Effector memory CD8-positive, alpha-beta T cell (primary cell): ENCODE data around the gene RGS5.

Source experiments
- ATAC-seq: fragments of 150-1000 bp; cut with Tn5 transposase; replicated peaks from 2 replicates; pipeline ENCODE4 v1.10.0; 2021; ENCODE audit warnings: mild to moderate bottlenecking, moderate library complexity
- DNase-seq, 3 experiments: peaks; one replicate each; pipeline ENCODE4 v3.0.0; 2021
- H3K27ac Mint-ChIP-seq, 2 donors: one replicate each; pipeline ENCODE4 v1.8.0; 2022; ENCODE audit warnings: mild to moderate bottlenecking in 2 of 2, mixed read lengths in 2 of 2, moderate library complexity in 2 of 2
- H3K27me3 Mint-ChIP-seq, 2 donors: one replicate each; pipeline ENCODE4 v1.8.0; 2022; ENCODE audit warnings: mixed read lengths in 2 of 2
- H3K36me3 Mint-ChIP-seq: one replicate; pipeline ENCODE4 v1.8.0; 2022; ENCODE audit warnings: mild to moderate bottlenecking, moderate library complexity, mixed read lengths; ENCODE audit not compliant: insufficient read depth
- H3K4me1 Mint-ChIP-seq, 2 donors: one replicate each; pipeline ENCODE4 v1.8.0; 2022; ENCODE audit warnings: low read depth in 2 of 2, mixed read lengths in 2 of 2
- H3K4me3 Mint-ChIP-seq, 2 donors: one replicate each; pipeline ENCODE4 v1.8.0; 2022; ENCODE audit warnings: mild to moderate bottlenecking in 2 of 2, mixed read lengths in 2 of 2, moderate library complexity in 2 of 2
- H3K9me3 Mint-ChIP-seq, 2 donors: one replicate each; pipeline ENCODE4 v1.8.0; 2022; ENCODE audit warnings: mixed read lengths in 2 of 2

RGS5 gene

DNA sequence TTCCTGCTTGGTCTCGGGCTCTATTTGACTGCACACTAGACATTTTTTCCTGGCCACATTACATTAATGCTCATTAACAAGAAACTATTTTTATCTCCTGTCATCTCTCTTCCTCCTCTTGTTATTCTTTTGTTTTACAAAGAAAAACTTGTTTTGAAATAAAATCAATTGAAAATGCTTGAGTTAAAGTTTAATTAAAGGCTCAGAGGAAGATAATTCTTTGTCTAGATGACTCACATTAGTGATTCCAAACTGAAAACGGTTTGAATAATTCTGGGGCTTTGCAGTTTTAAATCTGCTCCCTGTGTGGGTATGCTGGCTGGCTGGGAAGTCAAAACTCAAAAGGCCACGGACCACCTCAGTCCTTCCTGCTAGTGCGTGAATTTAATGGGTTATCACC, 29.6 kb downstream of the RGS5 start:
- H3K27me3 Mint-ChIP-seq: peaks cover 22 to 27% of the 10 kb centered on the region in 2 donors
- DNase-seq (no peak), ATAC-seq (no peak)
- H3K36me3 Mint-ChIP-seq: no peaks in the 10 kb centered on the region
- no peaks in the 10 kb centered on the region for H3K9me3 Mint-ChIP-seq
- no peak overlapping the region for H3K4me3 Mint-ChIP-seq
- no peak overlapping the region for H3K27ac Mint-ChIP-seq
- no peaks in the 10 kb centered on the region for H3K4me1 Mint-ChIP-seq

DNA sequence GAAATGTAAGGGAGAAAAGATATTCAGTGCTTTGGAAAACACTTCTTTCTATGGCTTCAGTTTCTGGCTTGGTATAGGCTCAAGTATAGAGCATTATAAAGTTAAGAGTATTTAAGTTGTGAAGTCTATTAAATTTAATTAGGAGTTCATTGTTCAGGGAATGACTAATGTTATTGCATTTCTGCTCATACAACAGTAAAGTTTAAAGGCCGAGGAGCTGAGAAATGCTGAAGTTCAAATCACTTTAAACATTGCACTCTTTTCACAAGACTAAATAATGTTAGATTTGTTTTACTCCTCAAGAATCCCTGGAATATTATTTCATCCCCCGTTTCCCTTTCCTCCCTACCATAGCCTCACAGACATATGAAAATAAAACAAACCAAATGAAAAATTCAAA, 30.1 kb downstream of the RGS5 start:
- DNase-seq: no peak
- no peak overlapping the region for H3K4me3 Mint-ChIP-seq
- H3K27me3 Mint-ChIP-seq: peaks cover 22 to 27% of the 10 kb centered on the region in 2 donors
- H3K27ac Mint-ChIP-seq: no peak overlapping the region
- no peaks in the 10 kb centered on the region for H3K4me1 Mint-ChIP-seq
- no peaks in the 10 kb centered on the region for H3K9me3 Mint-ChIP-seq
- H3K36me3 Mint-ChIP-seq: no peaks in the 10 kb centered on the region
- no peak for ATAC-seq

DNA sequence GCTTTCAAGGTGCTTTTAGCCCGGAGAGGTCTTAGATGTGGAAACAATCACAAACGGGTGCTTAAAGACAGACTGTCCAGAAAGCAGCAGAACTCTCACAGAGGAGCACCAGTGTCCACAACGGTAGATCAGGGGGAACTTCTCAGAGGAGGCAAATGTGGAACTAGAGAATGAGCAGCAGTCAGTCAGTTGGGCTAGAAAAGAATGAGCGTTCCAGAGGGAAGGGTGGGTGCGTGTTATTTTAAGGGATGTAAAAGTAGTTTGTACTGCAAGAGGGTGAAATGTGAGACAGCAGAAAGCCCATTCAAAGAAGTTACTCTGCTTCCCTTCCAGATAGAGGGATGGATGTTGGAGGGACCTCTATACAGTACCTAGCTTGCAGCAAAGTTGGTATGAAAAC, 30.9 kb downstream of the RGS5 start:
- no peak for DNase-seq
- no peaks in the 10 kb centered on the region for H3K4me1 Mint-ChIP-seq

DNA sequence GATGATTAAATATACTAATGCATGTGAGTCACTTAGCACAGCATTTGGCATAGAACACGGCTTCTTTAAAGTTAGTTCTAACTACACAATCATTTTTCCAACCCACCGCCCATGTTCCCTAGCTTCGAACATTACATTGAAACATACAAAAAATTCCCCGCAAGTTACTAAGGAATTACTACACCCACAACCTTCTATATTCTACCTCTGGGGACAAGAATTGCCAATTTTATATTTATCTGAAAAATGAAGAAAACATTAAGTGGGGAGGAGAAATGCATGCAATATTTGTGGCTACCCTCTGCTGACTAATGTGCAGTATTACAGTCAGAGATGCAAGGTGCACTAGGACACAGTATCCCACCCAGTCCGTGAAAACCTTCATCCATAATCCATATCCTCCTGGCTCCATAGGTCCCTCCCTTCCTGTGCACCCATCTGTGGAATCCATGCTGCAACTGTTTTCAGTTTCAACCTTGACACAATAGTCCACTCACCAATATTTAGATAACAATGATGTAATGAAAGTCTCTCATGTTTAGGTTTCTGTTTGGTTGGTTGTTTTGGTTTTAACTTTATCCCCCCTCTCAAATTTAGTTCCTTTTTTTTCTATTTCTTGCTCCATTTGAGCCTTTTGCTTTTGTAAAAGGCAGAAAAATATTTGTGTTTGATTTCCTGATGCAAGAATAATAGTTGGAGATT, 31.6 kb downstream of the RGS5 start:
- H3K27ac Mint-ChIP-seq: no peak overlapping the region
- no peaks in the 10 kb centered on the region for H3K4me1 Mint-ChIP-seq
- H3K36me3 Mint-ChIP-seq: no peaks in the 10 kb centered on the region
- H3K27me3 Mint-ChIP-seq: peaks cover 22 to 27% of the 10 kb centered on the region in 2 donors
- H3K9me3 Mint-ChIP-seq: no peaks in the 10 kb centered on the region
- DNase-seq (no peak), ATAC-seq (no peak)
- no peak overlapping the region for H3K4me3 Mint-ChIP-seq

More for the DNA sequence above, 30.9 kb downstream of the RGS5 start:
- peaks cover 22 to 27% of the 10 kb centered on the region in 2 donors for H3K27me3 Mint-ChIP-seq
- no peak overlapping the region for H3K4me3 Mint-ChIP-seq
- no peaks in the 10 kb centered on the region for H3K36me3 Mint-ChIP-seq
- no peaks in the 10 kb centered on the region for H3K9me3 Mint-ChIP-seq
- H3K27ac Mint-ChIP-seq: no peak overlapping the region
- no peak for ATAC-seq

DNA sequence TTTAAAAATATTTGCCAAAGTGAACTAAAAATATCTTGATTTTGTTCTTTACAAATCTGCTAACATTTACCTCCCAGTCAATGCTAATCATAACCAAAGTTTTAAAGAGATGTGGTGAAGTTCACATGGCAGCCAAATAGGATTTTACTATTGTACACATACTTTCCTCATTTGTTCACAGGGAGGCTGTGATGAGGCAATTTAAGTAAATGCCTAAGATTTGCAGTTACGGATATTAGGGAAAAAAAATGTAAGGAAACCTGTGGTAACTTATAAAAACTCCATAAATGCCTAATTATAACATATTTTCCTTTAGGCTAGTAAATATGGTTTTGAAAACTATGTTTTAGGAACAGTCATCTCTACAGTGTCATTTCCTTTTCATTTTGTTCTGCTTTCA, 32.4 kb downstream of the RGS5 start:
- ATAC-seq: no peak
- no peak overlapping the region for H3K27ac Mint-ChIP-seq
- no peaks in the 10 kb centered on the region for H3K4me1 Mint-ChIP-seq
- H3K4me3 Mint-ChIP-seq: no peak overlapping the region
- DNase-seq: no peak
- no peaks in the 10 kb centered on the region for H3K9me3 Mint-ChIP-seq
- no peaks in the 10 kb centered on the region for H3K36me3 Mint-ChIP-seq
- peaks cover 20 to 28% of the 10 kb centered on the region in 2 donors for H3K27me3 Mint-ChIP-seq

DNA sequence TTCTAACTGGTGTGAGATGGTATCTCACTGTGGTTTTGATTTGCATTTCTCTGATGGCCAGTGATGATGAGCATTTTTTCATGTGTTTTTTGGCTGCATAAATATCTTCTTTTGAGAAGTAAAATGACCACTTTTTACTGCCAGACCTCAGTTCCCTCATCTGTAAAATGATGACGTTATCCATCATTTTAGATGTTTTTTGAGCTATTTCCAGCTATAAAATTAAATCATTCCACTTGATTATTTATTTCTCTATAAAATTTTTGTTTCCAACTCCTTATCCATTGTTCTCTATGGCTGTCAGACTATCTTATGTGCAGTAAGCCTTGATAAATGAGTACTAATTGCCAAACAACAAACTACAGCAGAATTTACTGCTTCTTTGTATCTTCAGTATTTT, 33.2 kb downstream of the RGS5 start:
- ATAC-seq: no peak

DNA sequence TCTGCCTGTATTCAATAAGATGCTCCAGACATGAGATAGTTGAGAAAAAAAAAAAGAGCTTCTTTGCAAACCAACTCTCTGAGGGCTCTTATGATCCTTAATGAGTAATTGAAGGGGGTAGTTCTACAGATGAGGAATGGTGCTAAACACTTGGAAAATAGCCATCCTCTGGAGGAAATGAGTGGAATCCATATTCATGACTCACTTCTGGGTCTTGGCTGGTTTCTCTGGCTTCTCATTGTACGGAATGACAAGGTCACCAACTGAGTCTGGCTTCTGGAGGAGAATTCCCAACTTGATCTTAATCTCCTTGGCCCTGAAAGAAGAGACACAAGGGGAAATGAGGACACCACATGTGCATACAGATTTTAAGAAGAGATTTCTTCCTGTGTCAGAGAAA, 34.7 kb downstream of the RGS5 start:
- DNase-seq (no peak), ATAC-seq (no peak)
- no peak overlapping the region for H3K27ac Mint-ChIP-seq
- H3K9me3 Mint-ChIP-seq: no peaks in the 10 kb centered on the region
- no peaks in the 10 kb centered on the region for H3K36me3 Mint-ChIP-seq
- H3K4me1 Mint-ChIP-seq: no peaks in the 10 kb centered on the region
- H3K4me3 Mint-ChIP-seq: no peak overlapping the region
- peaks cover 6 to 17% of the 10 kb centered on the region in 2 donors for H3K27me3 Mint-ChIP-seq

More for the DNA sequence above, 33.2 kb downstream of the RGS5 start:
- H3K4me3 Mint-ChIP-seq: no peak overlapping the region
- H3K36me3 Mint-ChIP-seq: no peaks in the 10 kb centered on the region
- H3K4me1 Mint-ChIP-seq: no peaks in the 10 kb centered on the region
- peaks cover 12 to 25% of the 10 kb centered on the region in 2 donors for H3K27me3 Mint-ChIP-seq
- H3K27ac Mint-ChIP-seq: no peak overlapping the region
- H3K9me3 Mint-ChIP-seq: no peaks in the 10 kb centered on the region
- no peak for DNase-seq

DNA sequence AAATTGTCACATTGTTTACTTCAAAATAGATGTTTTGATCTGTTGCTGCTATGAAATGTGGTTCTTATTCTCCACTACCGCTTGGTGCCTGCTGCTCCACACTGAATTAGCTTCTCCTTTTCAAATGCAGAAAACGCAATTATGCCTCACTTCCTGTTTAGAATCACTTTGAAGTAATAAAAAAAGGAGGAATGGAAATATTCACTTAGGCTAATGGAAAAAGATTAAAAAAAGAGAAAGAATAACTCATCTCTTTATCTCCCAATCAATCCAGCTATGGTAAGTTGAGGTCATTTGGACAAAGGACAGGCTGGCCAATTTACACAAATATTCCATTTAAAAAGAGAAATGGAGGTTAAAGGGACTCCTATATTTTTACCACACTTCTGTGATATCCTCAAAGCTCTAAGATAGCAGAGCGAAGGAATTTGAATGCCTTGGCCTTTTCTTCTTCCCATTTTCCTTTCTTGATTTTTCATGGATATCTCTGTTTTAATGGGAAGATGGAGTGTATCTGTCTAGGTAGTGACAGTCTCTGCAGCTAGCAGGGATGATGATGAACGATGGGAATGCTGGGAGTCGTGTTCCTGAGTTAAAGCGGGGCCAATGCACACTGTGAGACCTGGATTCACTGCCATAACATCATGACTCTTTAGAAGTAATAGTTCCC, 35.7 kb downstream of the RGS5 start:
- H3K36me3 Mint-ChIP-seq: no peaks in the 10 kb centered on the region
- H3K9me3 Mint-ChIP-seq: no peaks in the 10 kb centered on the region
- H3K4me3 Mint-ChIP-seq: no peak overlapping the region
- ATAC-seq (no peak), DNase-seq (no peak)
- H3K4me1 Mint-ChIP-seq: no peaks in the 10 kb centered on the region
- H3K27me3 Mint-ChIP-seq: peaks cover 0 to 15% of the 10 kb centered on the region in 2 donors
- H3K27ac Mint-ChIP-seq: no peak overlapping the region

DNA sequence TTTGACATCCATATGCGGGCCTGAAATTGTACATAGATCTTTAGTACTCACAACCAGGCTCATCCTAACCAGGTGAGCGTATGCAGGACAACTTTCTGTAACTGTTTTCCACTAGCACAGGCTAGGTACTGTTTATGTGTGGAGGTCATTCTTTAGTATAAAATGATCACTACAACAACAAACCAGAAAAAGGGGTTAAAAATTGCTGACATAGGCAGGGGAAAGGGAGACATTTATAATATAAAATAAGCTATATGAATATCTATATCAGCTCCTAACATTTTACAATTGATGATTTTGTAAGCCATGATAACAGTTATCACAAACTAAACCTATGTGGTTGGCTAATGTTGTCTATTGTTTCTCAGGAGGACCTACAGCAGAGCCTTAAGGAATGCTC, 37.6 kb downstream of the RGS5 start:
- DNase-seq (no peak), ATAC-seq (no peak)
- Mint-ChIP-seq H3K27me3 (peaks cover 0 to 6% of the 10 kb centered on the region in 2 donors), H3K36me3 (no peaks in the 10 kb centered on the region), H3K4me3 (no peak overlapping the region), H3K27ac (no peak overlapping the region), H3K4me1 (no peaks in the 10 kb centered on the region), H3K9me3 (no peaks in the 10 kb centered on the region)

DNA sequence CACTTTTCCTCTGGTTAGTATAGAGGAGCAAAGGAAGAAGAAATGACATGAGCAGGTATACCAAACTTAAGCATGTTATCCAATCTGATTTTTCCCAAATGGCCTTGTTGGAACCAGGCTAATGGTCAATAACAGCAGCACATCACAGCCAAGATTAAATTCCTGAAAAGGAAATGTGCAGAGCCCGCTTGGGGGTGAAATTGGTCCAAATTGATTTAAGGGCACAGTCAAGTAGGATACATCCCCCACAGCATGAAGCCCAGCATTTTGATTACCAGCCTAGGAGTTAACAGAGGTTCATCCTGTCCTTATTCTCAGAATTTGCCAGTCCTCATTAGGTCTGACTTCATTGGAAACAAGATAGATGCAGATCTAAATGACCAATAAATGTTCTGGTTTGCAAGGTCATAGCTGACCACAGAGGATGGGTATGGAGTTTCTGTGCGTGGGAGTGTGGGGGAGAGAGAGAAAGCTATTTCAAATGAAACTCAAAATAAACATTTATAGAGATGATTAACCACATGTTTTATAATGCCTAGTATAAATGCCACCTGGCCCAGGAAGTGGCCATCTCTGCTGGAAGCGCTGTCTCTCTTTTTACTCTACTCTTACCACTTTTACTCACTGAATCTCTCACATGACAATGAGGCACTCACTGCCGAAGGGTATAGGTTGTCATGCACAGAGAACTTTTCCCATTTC, 38.7 kb downstream of the RGS5 start:
- Mint-ChIP-seq H3K9me3 (no peaks in the 10 kb centered on the region), H3K4me1 (no peaks in the 10 kb centered on the region), H3K36me3 (no peaks in the 10 kb centered on the region), H3K27me3 (peaks cover 0 to 6% of the 10 kb centered on the region in 2 donors), H3K27ac (no peak overlapping the region), H3K4me3 (no peak overlapping the region)
- DNase-seq: no peak
- ATAC-seq: no peak

DNA sequence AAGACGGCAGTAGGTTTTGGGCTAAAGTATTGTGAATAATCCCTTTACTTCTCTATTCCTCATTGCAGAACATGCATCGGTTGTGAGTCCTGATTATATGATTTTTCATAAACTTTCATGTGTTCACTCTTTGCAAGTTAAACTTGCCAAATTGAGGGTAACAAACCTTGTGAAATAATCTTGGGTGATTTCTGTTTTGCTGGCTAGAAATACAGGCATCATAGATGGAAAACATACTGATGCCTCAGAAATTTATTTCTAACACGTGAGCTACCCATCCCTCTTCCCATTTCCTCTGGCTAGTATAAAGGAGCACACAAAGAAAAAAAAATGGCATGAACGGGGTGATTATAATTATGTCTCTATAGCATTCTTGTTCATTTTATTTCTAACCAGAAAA, 39.6 kb downstream of the RGS5 start:
- no peak overlapping the region for H3K27ac Mint-ChIP-seq
- no peaks in the 10 kb centered on the region for H3K36me3 Mint-ChIP-seq
- no peak overlapping the region for H3K4me3 Mint-ChIP-seq
- peaks cover 0 to 6% of the 10 kb centered on the region in 2 donors for H3K27me3 Mint-ChIP-seq
- H3K4me1 Mint-ChIP-seq: no peaks in the 10 kb centered on the region
- no peak for DNase-seq
- no peak for ATAC-seq
- H3K9me3 Mint-ChIP-seq: no peaks in the 10 kb centered on the region

DNA sequence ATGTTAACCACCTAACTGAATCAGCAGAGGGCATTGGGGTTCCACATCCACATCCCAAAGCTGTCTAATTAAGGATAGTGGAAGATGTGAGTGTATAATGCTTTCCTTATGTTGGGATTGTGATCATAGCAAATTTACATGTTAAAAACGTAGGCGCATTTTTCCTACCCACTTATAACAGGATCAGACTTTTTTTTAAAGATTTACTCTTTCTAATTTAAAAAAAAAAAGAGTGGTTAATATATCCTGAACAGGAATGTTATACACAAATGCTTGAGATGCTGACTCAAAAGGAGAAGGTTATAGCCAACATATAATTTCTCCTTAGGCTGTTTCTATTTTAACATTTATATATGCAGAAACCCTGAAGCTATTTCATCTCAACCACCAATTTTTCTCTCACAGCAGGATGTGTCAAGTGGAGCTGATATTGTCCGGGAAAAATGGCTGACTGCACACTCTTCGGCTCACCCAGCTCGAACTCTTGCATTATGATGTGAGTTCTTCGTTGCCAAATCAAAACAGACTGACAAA, 40.3 kb downstream of the RGS5 start:
- Mint-ChIP-seq H3K27me3 (peaks cover 0 to 6% of the 10 kb centered on the region in 2 donors), H3K36me3 (no peaks in the 10 kb centered on the region), H3K9me3 (no peaks in the 10 kb centered on the region), H3K27ac (no peak overlapping the region), H3K4me1 (no peaks in the 10 kb centered on the region), H3K4me3 (no peak overlapping the region)
- no peak for DNase-seq
- no peak for ATAC-seq

DNA sequence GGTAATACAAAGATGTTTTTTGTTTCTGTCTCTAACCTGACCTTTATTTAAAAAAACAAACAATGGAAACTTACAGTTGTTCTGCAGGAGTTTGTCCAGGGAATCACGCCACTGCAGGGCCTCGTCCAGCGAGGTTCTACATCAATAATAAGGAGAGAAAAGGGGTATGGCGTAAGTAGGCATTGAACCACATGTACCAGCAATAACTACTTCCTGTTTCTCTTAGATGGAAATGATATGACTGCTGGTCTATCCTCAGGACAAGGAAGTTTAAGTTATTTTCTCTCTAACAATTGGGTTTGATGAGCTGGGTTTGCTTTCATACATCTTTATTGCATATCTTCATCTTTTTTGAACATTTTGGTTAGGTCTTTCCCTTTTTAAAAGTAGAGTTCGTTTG, 40.9 kb downstream of the RGS5 start:
- DNase-seq (no peak), ATAC-seq (no peak)
- Mint-ChIP-seq H3K27ac (no peak overlapping the region), H3K9me3 (no peaks in the 10 kb centered on the region), H3K4me1 (no peaks in the 10 kb centered on the region), H3K27me3 (peaks cover 0 to 6% of the 10 kb centered on the region in 2 donors), H3K4me3 (no peak overlapping the region), H3K36me3 (no peaks in the 10 kb centered on the region)

DNA sequence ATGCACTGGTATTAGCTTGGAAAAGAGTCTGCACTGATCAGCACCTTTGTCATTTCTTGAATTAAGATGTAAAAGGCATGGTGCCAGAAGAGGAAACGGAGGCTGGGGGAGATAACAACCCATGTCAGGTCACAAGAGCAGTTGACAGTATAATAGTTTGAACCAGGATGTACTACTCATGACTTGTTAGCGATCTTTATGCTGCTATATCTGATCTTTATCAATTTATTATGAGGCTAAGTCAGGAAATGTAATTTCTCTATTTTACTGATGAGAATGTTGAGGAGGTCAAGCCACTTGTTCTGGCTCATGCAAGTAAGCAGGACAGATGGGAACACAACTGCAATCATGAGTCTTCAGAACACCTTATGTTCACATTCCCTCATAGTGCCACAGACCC, 41.4 kb downstream of the RGS5 start:
- peaks cover 0 to 6% of the 10 kb centered on the region in 2 donors for H3K27me3 Mint-ChIP-seq
- H3K27ac Mint-ChIP-seq: no peak overlapping the region
- no peak for ATAC-seq
- H3K36me3 Mint-ChIP-seq: no peaks in the 10 kb centered on the region
- no peaks in the 10 kb centered on the region for H3K4me1 Mint-ChIP-seq
- no peaks in the 10 kb centered on the region for H3K9me3 Mint-ChIP-seq
- H3K4me3 Mint-ChIP-seq: no peak overlapping the region
- no peak for DNase-seq
